ENCODE results near the gene OS9. TPM values are rescaled to one million over a fixed set of nuclear protein-coding genes. Genes with fewer than 3 reads are reported as not detected.

OS9 gene
- total and polyA plus RNA-seq, 9 of the 15 experiments (the other 6 are each of a cell fraction or from before 2014, with no cell fraction given) = 4.6 to 105 (median 89.5) TPM

- TF ChIP-seq STAT6 (CRISPR knock-in tag; IDR thresholded peaks at IDR 0.05) = peak; percentile 85; the same call in 1 of the 2 replicates
- TF ChIP-seq SMC3 (conservative IDR thresholded peaks at IDR 0.05; ENCODE audit: insufficient read depth, low read depth, low read length) = no peak
- TF ChIP-seq USF1 (CRISPR knock-in tag; IDR thresholded peaks at IDR 0.05) = peak; percentile 99
- peak; percentile 28; the same call in 1 of the 2 replicates for TF ChIP-seq ZEB2 (IDR thresholded peaks at IDR 0.05)
- TF ChIP-seq BRD9 (IDR thresholded peaks at IDR 0.05; ENCODE audit: low read depth, partially characterized antibody) = peak; percentile 87
- TF ChIP-seq NFATC3 (IDR thresholded peaks at IDR 0.05) = 0 out of 2 replicates have a peak, but pooled peaks have one; percentile 47
- TF ChIP-seq MTF1 (CRISPR knock-in tag; IDR thresholded peaks at IDR 0.05; ENCODE audit: borderline replicate concordance) = no peak
- no peak for TF ChIP-seq ZNF124 (CRISPR knock-in tag; IDR thresholded peaks at IDR 0.05)
- TF ChIP-seq ELF4 (CRISPR knock-in tag; IDR thresholded peaks at IDR 0.05) = no peak
- 0 out of 2 replicates have a peak, but pooled peaks have one; percentile 62 for TF ChIP-seq MTA3 (IDR thresholded peaks at IDR 0.05; ENCODE audit: borderline replicate concordance)
- TF ChIP-seq JUNB (CRISPR knock-in tag; conservative IDR thresholded peaks at IDR 0.05) = 0 out of 2 replicates have a peak, but pooled peaks have one; percentile 5
- no peak; the same call in none of the 2 replicates for TF ChIP-seq MEF2D (tag; conservative IDR thresholded peaks at IDR 0.05; ENCODE audit: low read depth)
- peak; percentile 99 for TF ChIP-seq CBFA2T2 (conservative IDR thresholded peaks at IDR 0.05)
- peak; percentile 73; the same call in 1 of the 2 replicates for TF ChIP-seq CTBP1 (IDR thresholded peaks at IDR 0.05; ENCODE audit: borderline replicate concordance)
- TF ChIP-seq, protein P1, sequence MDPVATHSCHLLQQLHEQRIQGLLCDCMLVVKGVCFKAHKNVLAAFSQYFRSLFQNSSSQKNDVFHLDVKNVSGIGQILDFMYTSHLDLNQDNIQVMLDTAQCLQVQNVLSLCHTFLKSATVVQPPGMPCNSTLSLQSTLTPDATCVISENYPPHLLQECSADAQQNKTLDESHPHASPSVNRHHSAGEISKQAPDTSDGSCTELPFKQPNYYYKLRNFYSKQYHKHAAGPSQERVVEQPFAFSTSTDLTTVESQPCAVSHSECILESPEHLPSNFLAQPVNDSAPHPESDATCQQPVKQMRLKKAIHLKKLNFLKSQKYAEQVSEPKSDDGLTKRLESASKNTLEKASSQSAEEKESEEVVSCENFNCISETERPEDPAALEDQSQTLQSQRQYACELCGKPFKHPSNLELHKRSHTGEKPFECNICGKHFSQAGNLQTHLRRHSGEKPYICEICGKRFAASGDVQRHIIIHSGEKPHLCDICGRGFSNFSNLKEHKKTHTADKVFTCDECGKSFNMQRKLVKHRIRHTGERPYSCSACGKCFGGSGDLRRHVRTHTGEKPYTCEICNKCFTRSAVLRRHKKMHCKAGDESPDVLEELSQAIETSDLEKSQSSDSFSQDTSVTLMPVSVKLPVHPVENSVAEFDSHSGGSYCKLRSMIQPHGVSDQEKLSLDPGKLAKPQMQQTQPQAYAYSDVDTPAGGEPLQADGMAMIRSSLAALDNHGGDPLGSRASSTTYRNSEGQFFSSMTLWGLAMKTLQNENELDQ (CRISPR knock-in tag; IDR thresholded peaks at IDR 0.05; ENCODE audit: borderline replicate concordance) = no peak; the same call in 1 of the 2 replicates
- TF ChIP-seq FOXA1 (IDR thresholded peaks at IDR 0.05; ENCODE audit: borderline replicate concordance) = no peak
- TF ChIP-seq ATF3 (IDR thresholded peaks at IDR 0.05) = peak; percentile 91
- peak; percentile 95 for TF ChIP-seq ATF3 (CRISPR knock-in tag; conservative IDR thresholded peaks at IDR 0.05)
- TF ChIP-seq KAT7 (CRISPR knock-in tag; IDR thresholded peaks at IDR 0.05; ENCODE audit: borderline replicate concordance) = peak; percentile 99; the same call in 1 of the 2 replicates
- TF ChIP-seq ZKSCAN8 (CRISPR knock-in tag; IDR thresholded peaks at IDR 0.05) = no peak
- TF ChIP-seq MAZ (CRISPR knock-in tag; conservative IDR thresholded peaks at IDR 0.05 in 1 of 2, IDR thresholded peaks at IDR 0.05 in 1 of 2) = peak; percentile 96 to 98
Observed at GRCh38 chr12:57751788-57752667, 58.1 kb downstream of the OS9 start, which contains the start of gene CDK4 (continued).
